ENCODE measurements around the gene ANKRD63. TPM values are rescaled to one million over a fixed set of nuclear protein-coding genes. Genes with fewer than 3 reads are reported as not detected.

The ANKRD63 gene
- total and polyA plus RNA-seq, 10 of the 15 experiments (the other 5 are each of a cell fraction or from before 2014, with no cell fraction given): not detected

- Histone ChIP-seq H3K27me3 (replicated peaks in 1 of 2; ENCODE audit: control insufficient read depth in 2 of 2, insufficient read depth in 2 of 2, low read length in 1 of 2) (no peaks in the 10 kb centered on the region), H3K79me2 (ENCODE audit: control insufficient read depth, insufficient read depth, low read length) (no peaks in the 10 kb centered on the region), H3K4me2 (ENCODE audit: control insufficient read depth, insufficient read depth) (no peak overlapping the region), H4K20me1 (ENCODE audit: control insufficient read depth, insufficient read depth) (no peaks in the 10 kb centered on the region), H3K4me1 (ENCODE audit: control insufficient read depth, insufficient read depth, low read length) (no peaks in the 10 kb centered on the region), H3K9ac (ENCODE audit: control insufficient read depth, insufficient read depth, low read length) (no peak overlapping the region), H3K9me3 (replicated peaks; ENCODE audit: control insufficient read depth, insufficient read depth, low read length) (no peaks in the 10 kb centered on the region; the same call in 2 of the 3 replicates), H3K36me3 (ENCODE audit: control insufficient read depth in 2 of 2, insufficient read depth in 2 of 2, low read length in 1 of 2) (no peaks in the 10 kb centered on the region), H3K4me3 (no peak overlapping the region), H2AFZ (ENCODE audit: control insufficient read depth, low read depth, low read length) (no peak overlapping the region), H3K27ac (ENCODE audit: control insufficient read depth, insufficient read depth) (no peak overlapping the region)
- no TSS peak for BruUV-seq (replicated peaks)
- ChIA-PET POLR2A (no interaction called here), RAD21 (ENCODE audit: unreplicated experiment) (no interaction called here), SMC1A (ENCODE audit: uncharacterized antibody, unreplicated experiment) (no interaction called here), CTCF (interaction anchor here (1.5 kb wide), 1 partner anchor 35 kb away, joined by 4 read pairs; no protein-coding TSS in a partner anchor)
- ATAC-seq: no peak
- intact Hi-C loops (cut with micrococcal nuclease; ENCODE audit: unreplicated experiment) (no loop called here), in situ Hi-C loops (cut with MboI) (no loop called here)
- FAIRE-seq: no peak
- TF ChIP-seq CHD1 (IDR thresholded peaks at IDR 0.05; ENCODE audit: low read depth, low read length): no peak
- no peak for TF ChIP-seq MLLT1 (IDR thresholded peaks at IDR 0.05)
- no peak for TF ChIP-seq IKZF1 (conservative IDR thresholded peaks at IDR 0.05)
- TF ChIP-seq YBX1 (IDR thresholded peaks at IDR 0.05): no peak
- TF ChIP-seq ZBTB11 (CRISPR knock-in tag; IDR thresholded peaks at IDR 0.05): no peak
- no peak for TF ChIP-seq ZNF384 (IDR thresholded peaks at IDR 0.05; ENCODE audit: borderline replicate concordance, low read depth, low read length)
- TF ChIP-seq POLR2AphosphoS5 (IDR thresholded peaks at IDR 0.05; ENCODE audit: low read length): no peak
- no peak for TF ChIP-seq PML (IDR thresholded peaks at IDR 0.05; ENCODE audit: low read length)
- no peak for TF ChIP-seq SREBF2 (IDR thresholded peaks at IDR 0.05; ENCODE audit: low read length)
- TF ChIP-seq RELA (IDR thresholded peaks at IDR 0.05; ENCODE audit: borderline replicate concordance, partially characterized antibody): no peak
- TF ChIP-seq RCOR1 (conservative IDR thresholded peaks at IDR 0.05; ENCODE audit: low read depth, low read length): no peak
- no peak for TF ChIP-seq NR2C2 (IDR thresholded peaks at IDR 0.05; ENCODE audit: borderline replicate concordance, control insufficient read depth, insufficient read length, low read depth)
- no peak for TF ChIP-seq YY1 (IDR thresholded peaks at IDR 0.05; ENCODE audit: low read depth, low read length)
- TF ChIP-seq BCL3 (IDR thresholded peaks at IDR 0.05; ENCODE audit: borderline replicate concordance, insufficient read depth, low read depth, low read length, poor library complexity, severe bottlenecking): no peak
- TF ChIP-seq SIX5 (IDR thresholded peaks at IDR 0.05; ENCODE audit: low read depth, low read length, severe bottlenecking): no peak
- TF ChIP-seq PBX3 (IDR thresholded peaks at IDR 0.05; ENCODE audit: insufficient replicate concordance, low read depth, low read length): no peak
- no peak for TF ChIP-seq CHD2 (IDR thresholded peaks at IDR 0.05; ENCODE audit: borderline replicate concordance, low read depth, low read length)
- no peak for DNase-seq (ENCODE audit: low read depth, low spot score)
- WGBS (ENCODE audit: insufficient coverage, insufficient replicate concordance, low lambda C conversion rate, missing lambda C conversion rate): 57% methylated on average over 19 of the region's 19 CpGs
Measured at GRCh38 chr15:40302288-40302886, 19.5 kb upstream of the ANKRD63 start.

All from GM12878 (cell line).